GM10847 (cell line): ENCODE data around the gene FBXL12.

Experiments
- POLR2A ChIP-seq: IDR thresholded peaks from 2 replicates; pipeline ENCODE4 v1.6.1; 2011; ENCODE audit not compliant: insufficient read length; ENCODE audit errors: extremely low read depth

Gene FBXL12

DNA sequence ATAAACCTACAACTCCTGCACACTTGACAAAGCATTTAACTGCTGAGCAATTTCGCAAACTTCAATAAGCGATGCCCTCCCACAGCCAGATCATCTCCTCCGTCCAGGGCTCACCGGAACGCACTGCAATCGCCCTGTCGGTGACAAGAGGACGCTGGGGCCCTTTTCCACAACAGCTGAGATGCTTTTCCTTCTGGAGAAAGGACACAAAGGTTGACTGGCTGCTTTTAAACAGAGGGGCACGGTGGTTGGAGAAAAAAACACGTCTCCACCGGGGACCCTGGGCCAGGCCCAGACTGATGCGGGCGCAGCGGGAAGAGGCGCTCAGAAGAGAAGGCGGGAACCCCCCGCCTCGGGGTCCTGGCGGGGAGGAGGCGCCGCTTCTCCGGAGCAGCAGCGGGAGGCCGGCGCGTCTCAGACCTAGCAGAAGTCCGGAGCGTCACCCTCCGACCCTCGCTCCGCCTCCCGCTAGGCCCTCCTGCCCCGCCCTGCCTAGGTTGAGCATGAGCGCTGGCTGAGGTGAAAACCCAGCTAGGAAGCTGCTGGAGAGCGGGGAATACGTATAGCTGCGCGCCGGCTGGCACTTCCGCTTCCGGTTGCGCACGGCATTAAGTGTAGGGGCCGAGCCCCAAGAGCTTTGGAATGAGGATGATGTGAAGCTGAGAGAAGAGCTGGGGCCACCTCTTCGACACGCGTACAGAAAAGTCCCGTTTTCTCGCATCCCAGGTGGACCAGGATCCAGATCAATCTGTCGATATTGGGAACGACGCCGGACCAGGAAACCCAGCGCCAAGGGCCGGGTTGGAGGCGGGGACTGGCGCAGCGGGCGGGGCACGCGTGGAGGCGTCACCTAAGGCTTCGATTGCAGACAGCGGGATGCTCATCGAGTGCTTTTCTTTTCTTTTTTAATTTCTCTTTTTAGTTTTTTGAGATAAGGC lies 50.4 kb downstream of the FBXL12 start, which contains the start of gene ZNF846:
Gene ZNF846 (minus strand): TSS at position 564 of the 938 bp plus-strand sequence. CDS start 3,788 bp downstream, outside the sequence.
- peak; percentile 60 for TF ChIP-seq POLR2A
